Suprapubic skin (tissue), 4 donors: ENCODE data around the gene ING2.

ENCODE experiments used
- CTCF ChIP-seq, 2 donors: fragments of 200-600 bp in 1 of 2; fragments of 450-650 bp in 1 of 2; sonication (generic) in 1 of 2; IDR thresholded peaks; one replicate each; pipeline ENCODE4 v1.5.1; 2016 to 2019; ENCODE audit warnings: antibody characterized with exemption in 2 of 2, mild to moderate bottlenecking in 1 of 2, moderate library complexity in 1 of 2
- EP300 ChIP-seq: sonication (generic); formaldehyde crosslinking; IDR thresholded peaks from one replicate; pipeline ENCODE4 v1.6.1; 2017; ENCODE audit warnings: antibody characterized with exemption
- POLR2A ChIP-seq, 2 donors: fragments of 450-650 bp; IDR thresholded peaks; one replicate each; pipeline ENCODE4 v1.6.1; 2017; ENCODE audit warnings: antibody characterized with exemption in 2 of 2, mild to moderate bottlenecking in 2 of 2, moderate library complexity in 2 of 2
- POLR2AphosphoS5 ChIP-seq, 3 donors: sonication (generic); formaldehyde crosslinking; IDR thresholded peaks; one replicate each; pipeline ENCODE4 v1.6.1; 2017; ENCODE audit warnings: antibody characterized with exemption in 3 of 3

- TF ChIP-seq CTCF (IDR thresholded peaks at IDR 0.05): no peak
- TF ChIP-seq POLR2AphosphoS5 (IDR thresholded peaks at IDR 0.05): no peak
- no peak for TF ChIP-seq POLR2A (IDR thresholded peaks at IDR 0.05)
- TF ChIP-seq EP300: no peak
Observed at GRCh38 chr4:183455431-183456195, 49.2 kb upstream of the ING2 start.
